Fibroblast of lung (primary cell): ENCODE measurements around the gene TRIM47.

Experiments used
- EZH2 ChIP-seq: IDR thresholded peaks from 2 replicates; pipeline ENCODE4 v1.5.1; 2012; ENCODE audit warnings: low read length, control low read depth, mild to moderate bottlenecking; ENCODE audit errors: missing control alignments
- TF ChIP-seq, protein P1 (sequence below), 2 donors: IDR thresholded peaks in 1 of 2; conservative IDR thresholded peaks in 1 of 2; 1 replicate in 1 of 2; 2 replicates in 1 of 2; pipeline ENCODE4 v1.5.1; 2011 to 2012; ENCODE audit warnings: low read length in 2 of 2, control low read depth in 1 of 2, inconsistent platforms in 1 of 2, low read depth in 1 of 2, mild to moderate bottlenecking in 1 of 2

DNA sequence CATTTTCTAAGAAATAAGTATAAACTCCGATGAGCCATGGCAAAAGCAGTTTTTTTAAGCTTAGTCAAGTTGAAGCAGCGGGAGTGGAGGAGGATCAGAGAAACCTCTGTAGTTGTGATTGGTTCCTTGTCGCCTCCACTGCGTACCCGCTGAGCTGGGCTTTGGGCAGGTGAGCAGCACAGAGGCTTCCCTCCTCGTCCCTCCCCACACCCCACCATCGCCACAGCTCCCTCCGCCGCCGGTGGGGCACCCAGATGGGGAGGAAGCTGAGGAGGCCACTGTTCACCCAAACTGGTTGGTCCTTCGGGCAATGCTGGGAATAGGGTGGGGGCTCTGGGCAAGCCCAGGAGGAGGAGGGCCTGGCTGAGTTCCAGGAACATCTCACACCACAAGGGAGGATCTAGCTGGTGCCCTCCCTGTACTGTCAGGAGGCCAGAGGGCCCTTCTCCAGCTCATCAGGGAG, 31.5 kb upstream of the TRIM47 start:
- TF ChIP-seq, protein P1, sequence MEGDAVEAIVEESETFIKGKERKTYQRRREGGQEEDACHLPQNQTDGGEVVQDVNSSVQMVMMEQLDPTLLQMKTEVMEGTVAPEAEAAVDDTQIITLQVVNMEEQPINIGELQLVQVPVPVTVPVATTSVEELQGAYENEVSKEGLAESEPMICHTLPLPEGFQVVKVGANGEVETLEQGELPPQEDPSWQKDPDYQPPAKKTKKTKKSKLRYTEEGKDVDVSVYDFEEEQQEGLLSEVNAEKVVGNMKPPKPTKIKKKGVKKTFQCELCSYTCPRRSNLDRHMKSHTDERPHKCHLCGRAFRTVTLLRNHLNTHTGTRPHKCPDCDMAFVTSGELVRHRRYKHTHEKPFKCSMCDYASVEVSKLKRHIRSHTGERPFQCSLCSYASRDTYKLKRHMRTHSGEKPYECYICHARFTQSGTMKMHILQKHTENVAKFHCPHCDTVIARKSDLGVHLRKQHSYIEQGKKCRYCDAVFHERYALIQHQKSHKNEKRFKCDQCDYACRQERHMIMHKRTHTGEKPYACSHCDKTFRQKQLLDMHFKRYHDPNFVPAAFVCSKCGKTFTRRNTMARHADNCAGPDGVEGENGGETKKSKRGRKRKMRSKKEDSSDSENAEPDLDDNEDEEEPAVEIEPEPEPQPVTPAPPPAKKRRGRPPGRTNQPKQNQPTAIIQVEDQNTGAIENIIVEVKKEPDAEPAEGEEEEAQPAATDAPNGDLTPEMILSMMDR (conservative IDR thresholded peaks at IDR 0.05 in 1 of 2, IDR thresholded peaks at IDR 0.05 in 1 of 2; ENCODE audit: low read depth in 1 of 2, low read length in 2 of 2) = no peak
- no peak for TF ChIP-seq EZH2
